ENCODE measurements around the gene DNAI2. TPM values are rescaled to one million over a fixed set of nuclear protein-coding genes. Genes with fewer than 3 reads are reported as not detected.

The DNAI2 gene
- total RNA-seq, 1 donor from 2014 or later = not detected

- H3K27ac Mint-ChIP-seq (ENCODE audit: unreplicated experiment) = no peak overlapping the region
These were observed 43.1 kb upstream of the DNAI2 start for GRCh38 chr17:74230896-74231295.

GRCh38 chr17:74231928-74232907 lies 41.8 kb upstream of the DNAI2 start:
- Mint-ChIP-seq H3K9me3 (no peaks in the 10 kb centered on the region), H3K4me3 (no peak overlapping the region), H3K4me1 (peaks cover 25% of the 10 kb centered on the region), H3K27me3 (ENCODE audit: low read depth) (no peaks in the 10 kb centered on the region), H3K27ac (ENCODE audit: unreplicated experiment) (no peak overlapping the region), H3K36me3 (ENCODE audit: low read depth) (no peaks in the 10 kb centered on the region)
- no peak for TF ChIP-seq CTCF (conservative IDR thresholded peaks at IDR 0.05)
- DNase-seq (ENCODE audit: low read depth, low spot score) = no peak

More at GRCh38 chr17:74230896-74231295, 43.1 kb upstream of the DNAI2 start:
- Mint-ChIP-seq H3K4me1 (peaks cover 28% of the 10 kb centered on the region), H3K4me3 (no peak overlapping the region), H3K27me3 (ENCODE audit: low read depth) (no peaks in the 10 kb centered on the region), H3K9me3 (no peaks in the 10 kb centered on the region), H3K36me3 (ENCODE audit: low read depth) (no peaks in the 10 kb centered on the region)
- DNase-seq (ENCODE audit: low read depth, low spot score) = no peak
- no peak for TF ChIP-seq CTCF (conservative IDR thresholded peaks at IDR 0.05)

GRCh38 chr17:74233937-74234336 lies 40.1 kb upstream of the DNAI2 start:
- TF ChIP-seq CTCF (conservative IDR thresholded peaks at IDR 0.05) = no peak
- DNase-seq (ENCODE audit: low read depth, low spot score) = no peak
- peaks cover 16% of the 10 kb centered on the region for H3K4me1 Mint-ChIP-seq
- no peaks in the 10 kb centered on the region for H3K36me3 Mint-ChIP-seq (ENCODE audit: low read depth)
- no peaks in the 10 kb centered on the region for H3K9me3 Mint-ChIP-seq
- H3K27ac Mint-ChIP-seq (ENCODE audit: unreplicated experiment) = no peak overlapping the region
- no peaks in the 10 kb centered on the region for H3K27me3 Mint-ChIP-seq (ENCODE audit: low read depth)
- no peak overlapping the region for H3K4me3 Mint-ChIP-seq

GRCh38 chr17:74234486-74234885 lies 39.5 kb upstream of the DNAI2 start:
- Mint-ChIP-seq H3K4me3 (no peak overlapping the region), H3K9me3 (no peaks in the 10 kb centered on the region), H3K36me3 (ENCODE audit: low read depth) (no peaks in the 10 kb centered on the region), H3K4me1 (peaks cover 17% of the 10 kb centered on the region), H3K27me3 (ENCODE audit: low read depth) (no peaks in the 10 kb centered on the region), H3K27ac (ENCODE audit: unreplicated experiment) (no peak overlapping the region)
- no peak for DNase-seq (ENCODE audit: low read depth, low spot score)
- no peak for TF ChIP-seq CTCF (conservative IDR thresholded peaks at IDR 0.05)

- DNase-seq (ENCODE audit: low read depth, low spot score) = no peak
- no peaks in the 10 kb centered on the region for H3K27me3 Mint-ChIP-seq (ENCODE audit: low read depth)
- H3K4me1 Mint-ChIP-seq = peaks cover 21% of the 10 kb centered on the region
- peak overlapping the region; percentile 10 for H3K4me3 Mint-ChIP-seq
- no peaks in the 10 kb centered on the region for H3K9me3 Mint-ChIP-seq
- no peak overlapping the region for H3K27ac Mint-ChIP-seq (ENCODE audit: unreplicated experiment)
- TF ChIP-seq CTCF (conservative IDR thresholded peaks at IDR 0.05) = no peak
- no peaks in the 10 kb centered on the region for H3K36me3 Mint-ChIP-seq (ENCODE audit: low read depth)
These were observed 38.9 kb upstream of the DNAI2 start for GRCh38 chr17:74235040-74235581.
